HL-60 (cell line): Measurements from ENCODE around the gene FAM107B.

Experiments
- DNase-seq, 2 experiments: peaks; one replicate each; pipeline ENCODE4 v3.0.0-alpha.2; 2010 to 2020; ENCODE audit warnings: low read depth in 1 of 2, low spot score in 1 of 2
- H3K27ac ChIP-seq: fragments of 250-450 bp; sonication (Bioruptor Pico); replicated peaks from 2 replicates; pipeline ENCODE4 v1.5.1; 2020; ENCODE audit warnings: mild to moderate bottlenecking, moderate library complexity
- H3K27me3 ChIP-seq: fragments of 250-450 bp; sonication (Bioruptor Pico); 2 replicates; pipeline ENCODE4 v1.5.1; 2021; ENCODE audit warnings: mild to moderate bottlenecking, moderate library complexity; ENCODE audit not compliant: insufficient read depth, poor library complexity, severe bottlenecking
- H3K4me3 ChIP-seq: replicated peaks from 2 replicates; pipeline ENCODE4 v1.5.1; 2011; ENCODE audit warnings: mild to moderate bottlenecking, control low read depth, low read length; ENCODE audit not compliant: insufficient read depth
- CTCF ChIP-seq: IDR thresholded peaks from one replicate; pipeline ENCODE4 v1.5.1; 2011; ENCODE audit warnings: low read length, control low read depth, inconsistent platforms; ENCODE audit not compliant: insufficient read depth
- GABPA ChIP-seq: IDR thresholded peaks from 2 replicates; pipeline ENCODE4 v1.6.1; 2012; ENCODE audit warnings: low read depth
- POLR2AphosphoS5 ChIP-seq: IDR thresholded peaks from 2 replicates; pipeline ENCODE4 v1.6.1; 2012; ENCODE audit warnings: low read depth
- SPI1 ChIP-seq: IDR thresholded peaks from 2 replicates; pipeline ENCODE4 v1.6.1; 2012; ENCODE audit warnings: low read depth, mild to moderate bottlenecking, borderline replicate concordance
- TF ChIP-seq, protein P1 (sequence below): IDR thresholded peaks from 2 replicates; pipeline ENCODE4 v1.6.1; 2012; ENCODE audit warnings: low read depth; ENCODE audit not compliant: insufficient replicate concordance

The FAM107B gene

GRCh38 chr10:14737808-14738545 lies 36.7 kb downstream of the FAM107B start:
- Histone ChIP-seq H3K4me3 (no peak overlapping the region), H3K27ac (no peak overlapping the region), H3K27me3 (no peaks in the 10 kb centered on the region)
- DNase-seq: no peak
- TF ChIP-seq, protein P1, sequence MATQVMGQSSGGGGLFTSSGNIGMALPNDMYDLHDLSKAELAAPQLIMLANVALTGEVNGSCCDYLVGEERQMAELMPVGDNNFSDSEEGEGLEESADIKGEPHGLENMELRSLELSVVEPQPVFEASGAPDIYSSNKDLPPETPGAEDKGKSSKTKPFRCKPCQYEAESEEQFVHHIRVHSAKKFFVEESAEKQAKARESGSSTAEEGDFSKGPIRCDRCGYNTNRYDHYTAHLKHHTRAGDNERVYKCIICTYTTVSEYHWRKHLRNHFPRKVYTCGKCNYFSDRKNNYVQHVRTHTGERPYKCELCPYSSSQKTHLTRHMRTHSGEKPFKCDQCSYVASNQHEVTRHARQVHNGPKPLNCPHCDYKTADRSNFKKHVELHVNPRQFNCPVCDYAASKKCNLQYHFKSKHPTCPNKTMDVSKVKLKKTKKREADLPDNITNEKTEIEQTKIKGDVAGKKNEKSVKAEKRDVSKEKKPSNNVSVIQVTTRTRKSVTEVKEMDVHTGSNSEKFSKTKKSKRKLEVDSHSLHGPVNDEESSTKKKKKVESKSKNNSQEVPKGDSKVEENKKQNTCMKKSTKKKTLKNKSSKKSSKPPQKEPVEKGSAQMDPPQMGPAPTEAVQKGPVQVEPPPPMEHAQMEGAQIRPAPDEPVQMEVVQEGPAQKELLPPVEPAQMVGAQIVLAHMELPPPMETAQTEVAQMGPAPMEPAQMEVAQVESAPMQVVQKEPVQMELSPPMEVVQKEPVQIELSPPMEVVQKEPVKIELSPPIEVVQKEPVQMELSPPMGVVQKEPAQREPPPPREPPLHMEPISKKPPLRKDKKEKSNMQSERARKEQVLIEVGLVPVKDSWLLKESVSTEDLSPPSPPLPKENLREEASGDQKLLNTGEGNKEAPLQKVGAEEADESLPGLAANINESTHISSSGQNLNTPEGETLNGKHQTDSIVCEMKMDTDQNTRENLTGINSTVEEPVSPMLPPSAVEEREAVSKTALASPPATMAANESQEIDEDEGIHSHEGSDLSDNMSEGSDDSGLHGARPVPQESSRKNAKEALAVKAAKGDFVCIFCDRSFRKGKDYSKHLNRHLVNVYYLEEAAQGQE: no peak
- TF ChIP-seq POLR2AphosphoS5: no peak
- no peak for TF ChIP-seq SPI1

- Histone ChIP-seq H3K4me3 (no peak overlapping the region), H3K27ac (no peak overlapping the region), H3K27me3 (no peaks in the 10 kb centered on the region)
- no peak for DNase-seq
- TF ChIP-seq, protein P1: no peak
- no peak for TF ChIP-seq POLR2AphosphoS5
- no peak for TF ChIP-seq GABPA
- no peak for TF ChIP-seq SPI1
- no peak for TF ChIP-seq CTCF
These were observed 38.1 kb downstream of the FAM107B start for GRCh38 chr10:14736600-14737081.

DNA sequence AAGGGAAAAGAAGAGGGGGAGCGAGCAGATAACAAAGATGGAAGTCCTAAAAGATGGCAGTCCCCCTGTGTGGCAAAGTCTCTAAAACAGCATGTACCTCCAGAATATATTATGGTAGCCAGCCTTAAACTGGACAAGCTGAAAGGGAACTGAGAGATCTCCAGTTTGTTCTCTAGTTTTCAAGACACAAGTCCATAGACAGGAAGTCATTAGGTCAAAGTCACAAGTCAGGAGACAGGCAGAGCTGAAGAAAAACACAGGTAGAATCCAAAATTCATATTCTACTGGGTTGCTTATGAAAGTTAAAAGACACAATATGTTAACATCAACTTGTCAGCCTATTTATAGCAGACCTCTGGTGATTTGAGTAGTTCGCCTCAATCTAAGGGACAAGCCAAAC lies 38.7 kb downstream of the FAM107B start:
- TF ChIP-seq CTCF (no peak), POLR2AphosphoS5 (no peak), GABPA (no peak), SPI1 (no peak)
- TF ChIP-seq, protein P1: no peak
- H3K27ac ChIP-seq: no peak overlapping the region
- DNase-seq: no peak
- no peak overlapping the region for H3K4me3 ChIP-seq
- H3K27me3 ChIP-seq: no peaks in the 10 kb centered on the region
